D721Med (cell line): ENCODE data around the gene ABCC6.

Source experiments
- DNase-seq: peaks from one replicate; pipeline ENCODE4 v3.0.0; 2011; ENCODE audit warnings: low spot score; ENCODE audit not compliant: insufficient read length
- FAIRE-seq: peaks from 2 replicates; lab custom pipeline; 2011; peaks lifted over from hg19 to GRCh38; lab: Jason Lieb, UNC
- CTCF ChIP-seq: IDR thresholded peaks from 2 replicates; pipeline ENCODE4 v1.5.1; 2012; ENCODE audit warnings: mild to moderate bottlenecking, control low read depth; ENCODE audit not compliant: insufficient read depth; ENCODE audit errors: missing control alignments

Gene ABCC6

GRCh38 chr16:16124974-16125373 is 98.3 kb downstream of the ABCC6 start:
- no peak for TF ChIP-seq CTCF
- no peak for DNase-seq
- FAIRE-seq, result no peak

GRCh38 chr16:16124438-16124837 is 98.9 kb downstream of the ABCC6 start:
- no peak for DNase-seq
- FAIRE-seq, result no peak
- no peak for TF ChIP-seq CTCF

- FAIRE-seq (no peak), DNase-seq (no peak)
- no peak for TF ChIP-seq CTCF
Observed at GRCh38 chr16:16122264-16122663, 101.0 kb downstream of the ABCC6 start.

GRCh38 chr16:16121185-16121727 is 102.0 kb downstream of the ABCC6 start:
- no peak for FAIRE-seq
- no peak for TF ChIP-seq CTCF
- DNase-seq, result no peak

GRCh38 chr16:16120382-16121184 is 102.7 kb downstream of the ABCC6 start:
- no peak for DNase-seq
- no peak for TF ChIP-seq CTCF
- no peak for FAIRE-seq

- no peak for DNase-seq
- no peak for FAIRE-seq
- no peak for TF ChIP-seq CTCF
Observed at GRCh38 chr16:16120044-16120381, 103.3 kb downstream of the ABCC6 start.

GRCh38 chr16:16118337-16118736 is 105.0 kb downstream of the ABCC6 start:
- FAIRE-seq (no peak), DNase-seq (no peak)
- no peak for TF ChIP-seq CTCF
